Umbilical cord (tissue), 2 donors: ENCODE measurements around the gene ARRDC3. TPM values are rescaled to one million over a fixed set of nuclear protein-coding genes. Genes with fewer than 3 reads are reported as not detected.
"Not testable (repeated sequence)": the region's sequence is repeated elsewhere in the genome, so short reads cannot be mapped to it uniquely, and the experiment has no call there.

ENCODE experiments used
- DNase-seq: peaks from one replicate; pipeline ENCODE4 v3.0.0-alpha.2; 2015; ENCODE audit warnings: low spot score
- total RNA-seq: library from RNA; depleted of rRNA; stranded (reverse); fragments of >200 nt; gene quantifications from one replicate; pipeline ENCODE4 v1.2.3, GENCODE V29; 2014; ENCODE audit warnings: low replicate concordance; ENCODE audit not compliant: insufficient read depth

The ARRDC3 gene, protein sequence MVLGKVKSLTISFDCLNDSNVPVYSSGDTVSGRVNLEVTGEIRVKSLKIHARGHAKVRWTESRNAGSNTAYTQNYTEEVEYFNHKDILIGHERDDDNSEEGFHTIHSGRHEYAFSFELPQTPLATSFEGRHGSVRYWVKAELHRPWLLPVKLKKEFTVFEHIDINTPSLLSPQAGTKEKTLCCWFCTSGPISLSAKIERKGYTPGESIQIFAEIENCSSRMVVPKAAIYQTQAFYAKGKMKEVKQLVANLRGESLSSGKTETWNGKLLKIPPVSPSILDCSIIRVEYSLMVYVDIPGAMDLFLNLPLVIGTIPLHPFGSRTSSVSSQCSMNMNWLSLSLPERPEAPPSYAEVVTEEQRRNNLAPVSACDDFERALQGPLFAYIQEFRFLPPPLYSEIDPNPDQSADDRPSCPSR
- total RNA-seq, result 149 TPM

GRCh38 chr5:91383027-91383955 is at the start of gene ARRDC3:
TSS of gene ARRDC3 (minus strand) at chr5:91383317. CDS start at chr5:91383092, 225 bp downstream.
- DNase-seq, result peak; percentile 98

DNA sequence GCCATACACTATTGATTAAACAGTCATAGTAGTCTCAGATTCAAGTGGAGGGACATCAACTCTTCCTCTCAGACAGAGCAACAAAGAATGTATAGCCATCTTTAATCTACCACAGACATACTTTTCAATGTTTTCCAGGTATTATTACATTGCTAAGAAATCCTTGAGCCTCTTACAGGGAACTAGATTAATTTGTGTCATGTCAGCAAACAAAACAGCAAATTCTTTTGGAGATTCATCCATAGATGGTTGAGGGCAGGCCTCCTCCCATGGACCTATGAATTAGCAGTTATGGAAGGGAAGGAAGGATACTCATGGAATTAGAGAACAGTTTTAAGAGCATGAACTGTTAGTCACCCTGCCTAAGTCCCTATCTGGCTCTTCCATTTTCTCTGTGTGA is 47.8 kb upstream of the ARRDC3 start:
- no peak for DNase-seq

- no peak for DNase-seq
Measured at GRCh38 chr5:91424638-91425436, 41.7 kb upstream of the ARRDC3 start.

DNA sequence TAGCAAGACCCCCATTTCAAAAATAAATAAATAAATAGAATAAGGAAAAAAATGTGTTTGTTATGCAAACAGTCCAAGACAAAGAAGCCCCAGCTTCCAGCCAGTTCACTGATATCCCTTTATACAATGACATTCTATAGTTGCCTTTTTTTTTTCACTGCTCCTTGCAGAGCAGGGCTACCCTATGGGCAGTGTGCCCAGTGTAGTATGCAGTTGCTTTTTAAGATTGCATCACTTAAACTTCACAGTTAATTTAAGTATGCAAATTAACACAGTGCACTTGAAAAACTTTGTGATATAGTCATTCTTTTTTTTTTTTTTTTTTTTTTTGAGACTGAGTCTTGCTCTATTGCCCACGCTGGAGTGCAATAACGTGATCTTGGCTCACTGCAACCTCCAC is 40.8 kb upstream of the ARRDC3 start:
- DNase-seq, result no peak

DNA sequence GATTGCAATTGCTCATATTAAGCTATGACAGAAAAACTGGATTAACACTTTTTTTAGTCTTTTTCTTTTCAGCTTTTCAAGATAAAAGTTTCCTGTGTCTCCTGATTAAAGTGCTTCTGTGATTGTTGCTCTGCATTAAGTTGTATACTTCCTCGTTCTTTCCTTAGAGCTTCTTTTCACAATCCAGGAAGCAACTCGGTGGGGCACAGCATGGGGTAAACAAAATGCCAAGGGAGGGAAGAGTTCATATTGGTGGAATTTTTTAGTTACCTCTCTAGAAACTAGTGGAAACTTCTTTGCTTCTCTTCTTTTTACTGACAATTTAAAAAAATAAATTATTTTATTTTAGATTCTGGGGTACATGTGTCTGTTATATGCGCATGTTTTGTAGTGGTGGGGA is 37.8 kb upstream of the ARRDC3 start:
- no peak for DNase-seq

DNA sequence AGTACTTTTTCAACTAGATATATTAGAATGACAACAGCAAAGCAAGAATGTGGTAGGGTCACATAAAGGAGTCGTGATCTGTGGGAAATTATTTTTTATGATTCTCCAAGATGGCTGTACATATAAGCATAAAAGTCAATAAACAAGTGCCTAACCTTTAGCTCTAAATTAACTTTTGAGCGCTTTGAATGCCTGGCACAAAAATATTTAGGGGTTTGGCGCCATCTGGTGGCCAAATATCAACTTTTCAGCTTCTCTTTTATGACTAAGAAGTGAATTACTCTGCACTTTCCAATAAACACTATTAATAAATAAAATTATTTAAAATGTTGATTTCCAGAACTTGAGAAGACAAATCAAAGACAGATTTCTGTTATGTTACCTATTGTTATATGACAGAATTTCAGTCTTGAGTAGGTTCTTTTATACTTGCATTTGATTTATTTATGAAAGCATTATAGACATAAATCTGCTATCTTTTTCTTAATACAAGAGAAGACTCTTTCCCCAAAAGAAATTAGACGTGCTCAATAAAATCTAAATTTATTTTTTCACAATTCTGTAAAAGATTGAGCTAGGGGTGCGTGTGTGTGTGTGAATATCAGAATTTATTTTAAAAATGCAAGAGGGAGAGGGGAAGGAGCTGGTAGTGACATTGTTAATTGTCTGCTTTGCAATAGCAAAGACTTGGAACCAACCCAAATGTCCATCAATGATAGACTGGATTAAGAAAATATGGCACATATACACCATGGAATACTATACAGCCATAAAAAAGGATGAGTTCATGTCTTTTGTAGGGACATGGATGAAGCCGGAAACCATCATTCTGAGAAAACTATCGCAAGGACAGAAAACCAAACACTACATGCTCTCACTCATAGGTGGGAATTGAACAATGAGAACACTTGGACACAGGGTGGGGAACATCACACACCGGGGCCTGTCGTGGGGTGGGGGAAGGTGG is 36.7 kb upstream of the ARRDC3 start:
- DNase-seq, result peak; percentile 52

GRCh38 chr5:91419136-91419535 is 36.0 kb upstream of the ARRDC3 start:
- DNase-seq, result no peak

GRCh38 chr5:91418158-91418557 is 35.0 kb upstream of the ARRDC3 start:
- DNase-seq, result no peak

DNA sequence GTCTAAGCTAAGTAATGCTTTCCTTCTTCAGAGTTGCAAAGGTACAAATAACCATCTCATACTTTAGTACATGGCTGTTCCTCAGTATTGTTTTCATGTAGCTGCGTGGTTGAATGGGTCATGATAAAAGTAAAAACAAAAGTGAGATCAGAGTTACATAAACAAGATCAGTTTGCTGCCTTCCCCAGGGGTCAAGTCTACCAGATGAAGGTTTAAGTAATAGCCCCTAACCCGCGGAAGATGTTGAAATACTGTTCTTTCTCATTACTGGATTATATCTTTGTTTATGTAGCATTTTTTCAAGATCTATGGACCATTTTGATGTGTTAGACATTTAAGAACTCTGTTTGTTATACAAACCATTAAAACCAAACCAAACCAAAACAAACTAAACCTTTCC is 34.1 kb upstream of the ARRDC3 start:
- DNase-seq, result no peak

DNA sequence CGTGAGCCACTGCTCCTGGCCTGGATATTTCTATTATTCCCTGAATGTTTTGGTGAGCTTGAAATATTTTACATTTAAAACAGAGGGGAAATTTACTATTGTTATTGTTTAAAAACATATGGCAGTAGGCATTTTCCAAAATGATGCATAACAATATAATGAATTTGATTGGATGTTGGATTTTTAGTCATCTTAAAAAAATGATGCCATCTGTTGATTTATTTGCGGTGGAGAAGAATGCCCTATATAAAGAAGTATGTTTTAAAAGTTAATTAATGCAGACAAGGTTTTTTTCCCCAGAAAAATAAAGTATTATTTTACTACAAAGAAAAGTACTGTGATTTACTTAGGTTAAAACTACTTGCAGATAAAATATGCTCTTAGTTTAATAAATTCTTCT is 33.4 kb upstream of the ARRDC3 start:
- no peak for DNase-seq

DNA sequence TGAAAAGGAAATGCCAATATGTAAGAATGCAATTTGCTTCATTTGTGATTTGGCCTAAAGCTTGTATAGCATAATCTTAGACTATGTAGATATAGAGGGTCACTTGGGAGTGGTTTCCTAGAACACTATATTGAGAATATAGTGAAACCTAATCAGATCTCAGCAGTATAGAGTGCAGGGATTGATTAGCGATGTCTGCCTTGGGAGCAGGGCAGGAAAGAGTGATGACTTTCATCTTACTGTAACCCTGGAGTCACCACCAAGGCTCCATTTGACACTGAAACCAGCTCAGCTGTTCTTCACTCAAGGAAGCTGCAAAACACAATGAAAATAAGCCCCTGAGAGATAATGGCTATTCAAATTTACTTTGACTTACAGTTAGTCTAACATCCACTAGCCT is 26.2 kb upstream of the ARRDC3 start:
- no peak for DNase-seq

- no peak for DNase-seq
Measured at GRCh38 chr5:91408710-91409109, 25.6 kb upstream of the ARRDC3 start.

DNA sequence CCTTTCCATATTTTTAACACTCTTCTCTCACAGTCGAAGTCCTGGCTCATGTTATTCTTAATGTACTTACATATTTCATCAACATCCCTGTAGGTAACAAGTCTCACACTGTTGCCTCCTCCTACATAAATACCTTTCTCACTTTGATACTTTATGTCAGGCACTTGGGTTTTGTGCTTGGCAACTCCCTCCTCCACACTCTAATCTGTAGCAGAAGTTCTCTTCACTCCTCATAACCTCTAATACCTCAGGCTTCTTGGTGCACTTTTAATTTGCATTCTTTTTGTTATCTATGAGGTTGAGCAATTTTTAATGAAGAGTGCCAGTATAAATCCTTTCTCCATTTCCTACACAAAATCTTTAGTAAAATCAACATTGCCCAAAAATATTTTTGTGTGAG is 24.1 kb upstream of the ARRDC3 start:
- no peak for DNase-seq

GRCh38 chr5:91403438-91403837 is 20.3 kb upstream of the ARRDC3 start:
- DNase-seq, result peak; percentile 18

GRCh38 chr5:91401175-91401574 is 18.1 kb upstream of the ARRDC3 start:
- DNase-seq, result no peak

DNA sequence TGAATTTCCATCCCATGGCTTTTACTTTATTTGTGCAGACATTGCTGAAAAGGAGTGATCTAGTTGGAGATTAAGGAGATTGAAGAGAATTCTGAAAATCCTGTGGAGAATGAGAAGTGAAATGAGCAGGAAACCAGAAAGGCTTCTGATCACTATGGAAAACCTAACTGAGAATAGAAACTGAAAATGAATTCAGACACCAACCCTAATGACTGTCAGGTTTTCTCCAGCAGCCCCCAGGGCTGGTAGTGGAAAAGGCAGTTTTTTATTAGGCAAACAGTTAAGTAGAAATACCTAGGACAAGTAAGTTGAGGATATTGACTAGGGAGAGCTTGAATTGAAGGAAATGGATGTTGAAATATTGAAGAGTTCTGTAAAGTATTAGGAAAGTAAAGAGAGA is 14.7 kb upstream of the ARRDC3 start:
- no peak for DNase-seq

DNA sequence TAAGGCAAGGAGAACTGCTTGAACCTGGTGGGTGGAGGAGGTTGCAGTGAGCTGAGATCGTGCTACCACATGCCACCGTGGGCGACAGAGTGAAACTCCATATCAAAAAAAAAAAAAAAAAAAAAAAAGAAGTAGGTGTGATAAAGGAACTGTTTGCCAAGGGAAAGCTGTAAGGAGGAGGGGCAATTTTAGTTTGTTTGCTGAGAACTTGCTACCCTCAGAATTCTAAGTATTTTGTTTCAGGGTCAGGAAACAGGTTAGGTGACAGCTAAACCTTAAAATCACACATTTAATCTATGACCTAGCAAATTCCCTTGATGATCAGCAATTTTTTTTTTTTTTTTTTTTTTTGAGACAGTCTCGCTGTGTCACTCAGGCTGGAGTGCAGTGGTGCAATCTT is 7.2 kb upstream of the ARRDC3 start:
- DNase-seq, result no peak

GRCh38 chr5:91389555-91389954 is 6.4 kb upstream of the ARRDC3 start:
- DNase-seq, result not testable (repeated sequence)

DNA sequence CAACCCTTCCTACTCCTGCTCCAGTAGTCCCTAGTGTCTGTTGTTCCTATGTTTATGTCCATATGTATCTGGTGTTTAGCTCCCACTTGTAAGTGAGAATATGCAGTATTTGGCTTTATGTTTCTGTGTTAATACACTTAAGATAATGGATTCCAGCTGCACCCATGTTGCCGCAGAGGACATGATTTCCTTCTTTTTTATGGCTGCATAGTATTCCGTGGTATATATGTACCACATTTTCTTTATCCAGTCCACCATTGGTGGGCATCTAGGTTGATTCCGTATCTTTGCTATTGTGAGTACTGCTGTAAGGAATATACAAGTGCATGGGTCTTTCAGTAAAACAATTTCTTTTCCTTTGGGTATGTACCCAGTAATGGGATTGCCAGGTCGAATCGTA is 5.2 kb upstream of the ARRDC3 start:
- DNase-seq, result no peak

GRCh38 chr5:91386120-91386519 is 3.0 kb upstream of the ARRDC3 start:
- DNase-seq, result no peak

DNA sequence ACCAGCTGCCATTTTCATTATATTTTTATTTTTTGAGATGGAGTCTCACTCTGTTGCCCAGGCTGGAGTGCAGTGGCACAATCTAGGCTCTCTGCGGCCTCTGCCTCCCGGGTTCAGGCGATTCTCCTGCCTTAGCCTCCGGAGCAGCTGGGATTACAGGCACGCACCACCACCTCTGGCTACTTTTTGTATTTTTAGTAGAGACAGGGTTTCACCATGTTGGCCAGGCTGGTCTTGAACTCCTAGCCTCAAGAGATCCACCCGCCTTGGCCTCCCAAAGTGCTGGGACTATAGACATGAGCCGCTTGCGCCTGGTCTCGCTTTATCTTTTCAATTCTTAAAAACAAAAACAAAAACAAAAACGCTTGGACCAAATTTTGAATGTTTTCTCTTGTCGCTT is 2.5 kb upstream of the ARRDC3 start:
- DNase-seq, result not testable (repeated sequence)
